Subcutaneous adipose tissue (tissue), 4 donors: ENCODE results near the gene BRIP1. TPM values are rescaled to one million over a fixed set of nuclear protein-coding genes. Genes with fewer than 3 reads are reported as not detected.
A peak's percentile ranks its signal among the peaks of the same experiment; 100 is the strongest.

ENCODE experiments used
- CTCF ChIP-seq: fragments of 450-650 bp; IDR thresholded peaks from one replicate; pipeline ENCODE4 v1.5.1; 2016; ENCODE audit warnings: low read depth, mild to moderate bottlenecking, control low read depth, antibody characterized with exemption, moderate library complexity
- total RNA-seq, 4 donors: library from RNA; depleted of rRNA; stranded (reverse); fragments of >200 nt; gene quantifications; one replicate each; pipeline ENCODE4 v1.1.0, GENCODE V29; 2016

BRIP1 gene
- total RNA-seq, 4 donors from 2014 or later = 0.33 to 1.1 (median 0.98) TPM

GRCh38 chr17:61729690-61730268, 133.5 kb downstream of the BRIP1 start:
- no peak for TF ChIP-seq CTCF

- TF ChIP-seq CTCF = no peak
Measured at GRCh38 chr17:61728297-61728836, 135.0 kb downstream of the BRIP1 start.

GRCh38 chr17:61726977-61727376, 136.4 kb downstream of the BRIP1 start:
- TF ChIP-seq CTCF = no peak

- TF ChIP-seq CTCF = no peak
Measured at GRCh38 chr17:61724777-61725176, 138.6 kb downstream of the BRIP1 start.

- peak; percentile 95 for TF ChIP-seq CTCF
Measured at GRCh38 chr17:61723914-61724313, 139.4 kb downstream of the BRIP1 start.

- TF ChIP-seq CTCF = no peak
Measured at GRCh38 chr17:61723183-61723582, 140.1 kb downstream of the BRIP1 start.

GRCh38 chr17:61722398-61722797, 140.9 kb downstream of the BRIP1 start:
- no peak for TF ChIP-seq CTCF
